Gastroesophageal sphincter (tissue), 4 donors: ENCODE measurements around the gene PLAGL2. TPM values are rescaled to one million over a fixed set of nuclear protein-coding genes. Genes with fewer than 3 reads are reported as not detected.
A peak's percentile ranks its signal among the peaks of the same experiment; 100 is the strongest.

ENCODE experiments used
- ATAC-seq: fragments of 150-250 bp; one replicate; pipeline ENCODE4 v1.9.1; 2016; ENCODE audit warnings: mild to moderate bottlenecking, moderate library complexity
- H3K27ac ChIP-seq, 4 donors: fragments of 200-600 bp; sonication (generic) in 3 of 4; 1 replicate in 3 of 4; 2 replicates in 1 of 4; pipeline ENCODE4 v1.5.1; 2016 to 2019
- H3K27me3 ChIP-seq: fragments of 200-600 bp; sonication (generic); one replicate; pipeline ENCODE4 v1.5.1; 2019
- H3K36me3 ChIP-seq, 2 donors: fragments of 200-600 bp; sonication (generic); one replicate each; pipeline ENCODE4 v1.5.1; 2019; ENCODE audit warnings: control low read depth in 1 of 2
- H3K4me1 ChIP-seq, 3 donors: fragments of 200-600 bp; sonication (generic); 1 replicate in 2 of 3; 2 replicates in 1 of 3; pipeline ENCODE4 v1.5.1; 2016 to 2019; ENCODE audit warnings: control low read depth in 2 of 3
- H3K4me3 ChIP-seq, 2 donors: fragments of 200-600 bp; sonication (generic); one replicate each; pipeline ENCODE4 v1.5.1; 2019; ENCODE audit warnings: mild to moderate bottlenecking in 1 of 2, moderate library complexity in 1 of 2
- H3K9me3 ChIP-seq, 3 donors: fragments of 200-600 bp; sonication (generic); one replicate each; pipeline ENCODE4 v1.5.1; 2017 to 2019; ENCODE audit warnings: control low read depth in 2 of 3
- EP300 ChIP-seq: sonication (generic); formaldehyde crosslinking; IDR thresholded peaks from one replicate; pipeline ENCODE4 v1.6.1; 2017; ENCODE audit warnings: antibody characterized with exemption, mild to moderate bottlenecking
- POLR2A ChIP-seq, 2 donors: fragments of 450-650 bp; IDR thresholded peaks; one replicate each; pipeline ENCODE4 v1.6.1; 2017; ENCODE audit warnings: antibody characterized with exemption in 2 of 2, mild to moderate bottlenecking in 2 of 2, moderate library complexity in 1 of 2
- POLR2AphosphoS5 ChIP-seq: sonication (generic); formaldehyde crosslinking; IDR thresholded peaks from one replicate; pipeline ENCODE4 v1.6.1; 2017; ENCODE audit warnings: antibody characterized with exemption
- WGBS, 2 donors: methylation state at CpG; one replicate each; pipeline ENCODE4 v1.1.5; 2018; ENCODE audit warnings: low coverage in 1 of 2; 5-methylcytosine and 5-hydroxymethylcytosine counted together
- total RNA-seq, 4 donors: library from RNA; depleted of rRNA; stranded (reverse); fragments of >200 nt; gene quantifications; one replicate each; pipeline ENCODE4 v1.1.0, GENCODE V29; 2016
- TF ChIP-seq, protein P1 (sequence below), 4 experiments: fragments of 200-600 bp in 2 of 4; fragments of 450-650 bp in 2 of 4; sonication (generic) in 1 of 4; IDR thresholded peaks; one replicate each; pipeline ENCODE4 v1.5.1; 2017 to 2019; ENCODE audit warnings: antibody characterized with exemption in 4 of 4, mild to moderate bottlenecking in 2 of 4, moderate library complexity in 2 of 4

The PLAGL2 gene
- total RNA-seq, 4 donors from 2014 or later: 5.8 to 11.0 (median 6.1) TPM

DNA sequence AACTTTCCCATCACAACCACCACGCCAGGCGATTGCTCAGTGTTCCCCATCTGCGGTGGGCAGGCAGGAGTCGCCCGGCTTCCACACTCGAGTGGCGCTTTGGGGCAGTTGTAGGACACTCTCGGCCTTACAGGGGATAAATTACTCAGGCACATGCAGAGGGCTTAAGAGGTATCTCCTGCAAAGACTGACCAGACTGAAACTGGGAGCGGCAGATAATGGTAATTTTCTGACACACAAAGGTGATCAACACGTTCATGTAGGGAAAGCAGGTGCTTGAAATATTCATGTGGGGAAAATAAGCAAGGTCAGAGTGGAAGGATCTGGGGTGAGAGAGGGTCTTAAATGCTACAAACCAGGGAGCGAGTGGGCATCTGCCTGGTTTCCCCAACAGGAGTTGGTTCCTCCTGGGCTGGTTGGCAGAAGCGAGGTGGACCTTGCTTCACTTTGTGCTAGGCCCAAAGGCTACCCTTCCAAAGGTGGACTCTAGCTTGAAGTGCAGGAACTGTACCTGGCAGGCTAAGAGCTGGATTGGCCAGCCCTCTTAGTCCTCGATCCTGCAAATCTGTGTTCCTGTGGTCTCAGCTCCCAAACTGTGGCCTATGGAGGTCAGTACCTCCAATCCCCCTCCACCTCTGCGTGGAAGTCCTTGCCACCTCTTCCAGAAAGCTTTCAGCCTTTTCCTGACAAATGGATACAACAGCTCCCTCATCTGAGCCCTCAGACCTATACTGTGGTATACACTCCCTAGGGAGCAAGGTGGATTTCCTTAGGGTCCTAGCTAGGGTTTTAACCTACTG is 16.7 kb downstream of the PLAGL2 start:
- Histone ChIP-seq H3K4me1 (peaks cover 0 to 67% (median 10%) of the 10 kb centered on the region in 3 donors), H3K27ac (peak overlapping the region; percentile 5 to 91 (median 88)), H3K36me3 (peaks cover 0 to 15% of the 10 kb centered on the region in 2 donors), H3K9me3 (no peaks in the 10 kb centered on the region), H3K4me3 (peak overlapping the region; percentile 30 to 85), H3K27me3 (no peaks in the 10 kb centered on the region)
- TF ChIP-seq, protein P1, sequence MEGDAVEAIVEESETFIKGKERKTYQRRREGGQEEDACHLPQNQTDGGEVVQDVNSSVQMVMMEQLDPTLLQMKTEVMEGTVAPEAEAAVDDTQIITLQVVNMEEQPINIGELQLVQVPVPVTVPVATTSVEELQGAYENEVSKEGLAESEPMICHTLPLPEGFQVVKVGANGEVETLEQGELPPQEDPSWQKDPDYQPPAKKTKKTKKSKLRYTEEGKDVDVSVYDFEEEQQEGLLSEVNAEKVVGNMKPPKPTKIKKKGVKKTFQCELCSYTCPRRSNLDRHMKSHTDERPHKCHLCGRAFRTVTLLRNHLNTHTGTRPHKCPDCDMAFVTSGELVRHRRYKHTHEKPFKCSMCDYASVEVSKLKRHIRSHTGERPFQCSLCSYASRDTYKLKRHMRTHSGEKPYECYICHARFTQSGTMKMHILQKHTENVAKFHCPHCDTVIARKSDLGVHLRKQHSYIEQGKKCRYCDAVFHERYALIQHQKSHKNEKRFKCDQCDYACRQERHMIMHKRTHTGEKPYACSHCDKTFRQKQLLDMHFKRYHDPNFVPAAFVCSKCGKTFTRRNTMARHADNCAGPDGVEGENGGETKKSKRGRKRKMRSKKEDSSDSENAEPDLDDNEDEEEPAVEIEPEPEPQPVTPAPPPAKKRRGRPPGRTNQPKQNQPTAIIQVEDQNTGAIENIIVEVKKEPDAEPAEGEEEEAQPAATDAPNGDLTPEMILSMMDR (IDR thresholded peaks at IDR 0.05): peak in 1 of 4 experiments; percentile 2
- TF ChIP-seq POLR2A (IDR thresholded peaks at IDR 0.05): no peak
- no peak for ATAC-seq
- 57 to 77% methylated on average over 3 to 6 of the region's 14 CpGs for WGBS, 2 donors

DNA sequence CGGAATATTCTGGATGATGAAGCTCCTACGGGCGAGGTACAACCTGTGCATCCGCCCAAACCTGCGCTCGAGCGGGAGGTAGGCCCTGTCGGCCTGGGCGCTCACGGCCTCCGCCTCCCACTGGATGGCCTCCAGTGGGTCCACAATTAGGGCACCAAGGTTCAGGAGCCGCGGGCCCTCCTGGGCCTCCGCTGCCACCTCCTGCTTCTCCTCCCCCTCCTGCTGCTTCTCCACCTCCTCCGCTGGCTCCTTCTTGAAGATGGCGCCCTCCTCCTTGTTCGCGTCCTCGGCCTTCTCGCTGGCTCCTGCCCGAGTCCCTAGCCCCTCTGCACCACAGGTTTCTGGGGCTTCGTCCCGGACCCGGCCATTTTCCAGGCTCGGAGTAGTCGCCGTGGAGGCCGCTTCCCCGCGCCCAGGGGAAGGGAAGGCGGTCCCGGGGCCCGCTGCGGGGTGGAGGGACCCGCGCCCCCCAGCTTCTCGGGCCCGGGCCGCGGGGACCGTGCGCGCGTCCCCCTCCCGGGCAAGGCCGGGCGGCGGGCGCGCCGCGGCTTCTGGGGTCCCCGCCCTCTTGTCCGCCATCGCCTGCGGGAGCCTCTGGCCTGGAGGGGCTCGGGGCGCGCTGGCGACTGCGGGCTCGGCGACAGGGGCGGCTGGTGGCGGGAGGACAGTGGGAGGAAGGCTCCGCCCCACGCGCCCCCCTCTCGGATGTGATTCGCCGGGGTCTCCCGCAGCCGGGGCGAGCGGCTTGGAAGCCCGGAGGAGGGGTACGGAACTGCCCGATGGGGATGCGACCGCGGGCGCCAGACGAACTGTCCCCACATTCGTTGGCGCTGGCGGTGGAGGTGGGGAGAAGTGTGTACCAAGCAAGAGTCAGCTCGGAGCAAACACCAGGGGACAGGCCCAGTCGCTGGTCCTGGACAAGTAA is 17.6 kb downstream of the PLAGL2 start:
- H3K36me3 ChIP-seq: peaks cover 0 to 6% of the 10 kb centered on the region in 2 donors

DNA sequence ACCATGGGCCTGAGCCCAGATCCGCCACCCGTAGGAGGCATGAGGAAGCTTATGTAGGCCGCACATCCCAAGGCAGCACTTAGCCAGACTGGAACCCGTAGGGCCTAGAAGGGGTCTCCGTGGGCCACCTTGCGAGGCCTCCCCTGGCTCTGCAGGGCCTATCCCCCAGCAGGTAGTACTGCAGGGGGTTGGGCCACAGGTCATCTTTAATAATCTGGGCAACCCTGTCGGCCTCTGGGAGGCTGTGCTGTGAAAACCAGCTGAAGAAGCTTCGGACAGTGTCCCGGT is 18.5 kb downstream of the PLAGL2 start:
- no peak for ATAC-seq
- Histone ChIP-seq H3K4me1 (peaks cover 0 to 49% (median 10%) of the 10 kb centered on the region in 3 donors), H3K27ac (peak overlapping the region in 3 of 4 donors; percentile 88 to 91 (median 88)), H3K36me3 (no peaks in the 10 kb centered on the region), H3K9me3 (no peaks in the 10 kb centered on the region), H3K27me3 (no peaks in the 10 kb centered on the region), H3K4me3 (peak overlapping the region in 1 of 2 donors; percentile 85)
- no CpG with 5 or more reads among the region's 9 CpGs for WGBS, 2 donors
- TF ChIP-seq POLR2A (IDR thresholded peaks at IDR 0.05): no peak

More for the DNA sequence above, 17.6 kb downstream of the PLAGL2 start:
- TF ChIP-seq POLR2A (IDR thresholded peaks at IDR 0.05) (no peak), POLR2AphosphoS5 (peak; percentile 17)
- TF ChIP-seq, protein P1 (IDR thresholded peaks at IDR 0.05): peak in 1 of 4 experiments; percentile 19
- Histone ChIP-seq H3K4me3 (peak overlapping the region; percentile 30 to 85), H3K27me3 (no peaks in the 10 kb centered on the region), H3K9me3 (no peaks in the 10 kb centered on the region), H3K4me1 (peaks cover 0 to 58% (median 10%) of the 10 kb centered on the region in 3 donors), H3K27ac (peak overlapping the region; percentile 5 to 91 (median 88))
- WGBS, 2 donors: 9 to 17% methylated on average over 16 of the region's 88 CpGs
- ATAC-seq: peak; percentile 59

DNA sequence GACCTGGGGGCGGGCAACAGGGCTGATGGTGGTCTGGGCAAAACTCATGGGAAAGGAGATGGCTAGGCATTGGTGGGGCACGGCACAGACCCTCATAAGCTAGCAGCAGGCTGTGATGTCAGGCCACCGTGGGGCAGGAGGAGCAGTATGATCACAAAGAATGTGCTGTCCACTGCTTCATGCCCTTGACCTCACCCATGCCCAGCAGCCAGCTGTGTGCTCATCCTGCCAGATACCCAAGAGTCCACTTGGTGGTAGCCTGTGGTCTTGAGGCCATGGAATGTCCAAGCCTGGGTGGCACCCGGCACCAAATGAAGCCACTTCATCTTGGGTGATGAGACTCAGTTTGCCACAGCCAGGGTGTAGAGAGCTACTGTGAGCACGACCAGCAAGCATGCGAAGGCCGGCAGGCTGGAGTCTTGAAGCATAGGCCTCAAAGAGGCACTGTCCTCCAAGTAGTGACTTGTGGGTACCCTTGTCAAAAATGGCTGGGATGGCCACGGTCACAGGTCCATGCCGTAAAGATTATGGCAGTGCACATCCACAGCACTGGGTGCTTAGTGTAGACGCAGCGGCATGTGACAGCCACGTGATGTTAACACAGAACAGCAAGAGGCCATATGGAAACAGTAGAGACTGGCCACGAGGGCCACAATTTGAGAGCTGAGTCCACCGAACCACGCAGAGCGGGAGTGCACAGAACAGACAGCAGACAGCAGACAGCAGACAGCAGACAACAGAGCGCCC is 19.0 kb downstream of the PLAGL2 start:
- no peak for ATAC-seq
- H3K36me3 ChIP-seq: no peaks in the 10 kb centered on the region
- TF ChIP-seq, protein P1 (IDR thresholded peaks at IDR 0.05): no peak
- TF ChIP-seq EP300 (no peak), POLR2A (IDR thresholded peaks at IDR 0.05) (no peak), POLR2AphosphoS5 (no peak)
- peak overlapping the region in 1 of 2 donors; percentile 85 for H3K4me3 ChIP-seq
- no peaks in the 10 kb centered on the region for H3K27me3 ChIP-seq
- WGBS, 2 donors: 94 to 100% methylated on average over 8 to 12 of the region's 17 CpGs
- no peaks in the 10 kb centered on the region for H3K9me3 ChIP-seq
- peaks cover 0 to 47% (median 10%) of the 10 kb centered on the region in 3 donors for H3K4me1 ChIP-seq
- H3K27ac ChIP-seq: peak overlapping the region in 2 of 4 donors; percentile 88

DNA sequence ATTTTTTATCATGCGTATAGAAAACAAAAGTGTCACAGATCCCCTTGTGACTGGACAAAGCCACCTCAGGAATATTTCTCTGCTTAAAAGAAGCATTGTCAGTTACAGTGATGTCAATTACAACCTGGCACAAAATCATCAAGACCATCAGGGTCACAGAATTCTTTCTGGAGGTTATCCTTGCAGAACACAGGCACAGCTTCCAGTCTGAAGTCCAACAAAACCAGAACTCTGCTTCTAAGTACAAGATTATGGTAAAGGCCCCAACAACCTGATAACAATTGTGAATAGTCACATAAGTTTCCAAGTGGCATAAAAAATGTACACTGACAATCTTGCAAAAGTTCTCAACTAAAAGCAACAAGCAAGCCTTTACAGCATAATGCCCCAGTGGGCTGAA is 21.0 kb downstream of the PLAGL2 start:
- no peaks in the 10 kb centered on the region for H3K27me3 ChIP-seq
- no peaks in the 10 kb centered on the region for H3K36me3 ChIP-seq
- no peak for ATAC-seq
- TF ChIP-seq POLR2AphosphoS5: no peak
- TF ChIP-seq, protein P1 (IDR thresholded peaks at IDR 0.05): no peak
- TF ChIP-seq EP300: no peak
- TF ChIP-seq POLR2A (IDR thresholded peaks at IDR 0.05): no peak
- no peak overlapping the region for H3K27ac ChIP-seq
- H3K4me1 ChIP-seq: peaks cover 0 to 47% (median 10%) of the 10 kb centered on the region in 3 donors
- H3K9me3 ChIP-seq: no peaks in the 10 kb centered on the region
- WGBS, 2 donors: 71 to 92% methylated on average over 1 of the region's 1 CpG
- no peak overlapping the region for H3K4me3 ChIP-seq
